Adipose tissue (tissue), 3 donors: ENCODE data around the gene PEX11A. TPM values are rescaled to one million over a fixed set of nuclear protein-coding genes. Genes with fewer than 3 reads are reported as not detected.
"Not testable (repeated sequence)": the region's sequence is repeated elsewhere in the genome, so short reads cannot be mapped to it uniquely, and the experiment has no call there.

Experiments used
- H3K27ac ChIP-seq: one replicate; pipeline ENCODE4 v1.5.1; 2013; ENCODE audit warnings: low read depth, low read length
- WGBS, 3 donors: extraction: QIAGEN DNeasy Blood & Tissue Kit; methylation state at CpG; one replicate each; pipeline ENCODE4 v1.1.7; 2013; 5-methylcytosine and 5-hydroxymethylcytosine counted together
- polyA plus RNA-seq, 3 donors: library from polyadenylated mRNA; stranded (reverse); fragments of 200-250 nt; gene quantifications; one replicate each; pipeline ENCODE4 v1.2.3, GENCODE V29; 2013
- donor health status: healthy with polysubstance abuse.
- donor health status: Bipolar disorder and iron deficiency.
- donor health status: healthy.

Gene PEX11A
- 10 to 100 TPM; 11.3 to 40.4 (median 12.8) TPM for polyA plus RNA-seq

- H3K27ac ChIP-seq, result no peak within 1 kb of the TSS
- 2% methylated on average over 60 of the region's 60 CpGs for WGBS, 3 donors
Measured at GRCh38 chr15:89690276-89691218, at the start of gene PEX11A, which contains the start of gene WDR93. Gene PEX11A, minus strand, starts transcription at chr15:89690754. Its CDS starts 122 bp downstream, at chr15:89690632. Gene WDR93, plus strand, starts transcription at chr15:89690811. Its CDS starts 10,936 bp downstream, at chr15:89701747.

- H3K27ac ChIP-seq, result no peak overlapping the region
- 3 to 5% (median 3%) methylated on average over 8 of the region's 8 CpGs for WGBS, 3 donors
Measured at GRCh38 chr15:89740137-89740536, 49.6 kb upstream of the PEX11A start.

GRCh38 chr15:89735773-89736172 is 45.2 kb upstream of the PEX11A start:
- H3K27ac ChIP-seq, result no peak overlapping the region
- whole genome bisulfite sequencing, 3 donors, result 58 to 68% (median 62%) methylated on average over 4 of the region's 4 CpGs

- 52 to 65% (median 59%) methylated on average over 8 of the region's 8 CpGs for WGBS, 3 donors
- no peak overlapping the region for H3K27ac ChIP-seq
Measured at GRCh38 chr15:89732451-89733172, 42.1 kb upstream of the PEX11A start.

DNA sequence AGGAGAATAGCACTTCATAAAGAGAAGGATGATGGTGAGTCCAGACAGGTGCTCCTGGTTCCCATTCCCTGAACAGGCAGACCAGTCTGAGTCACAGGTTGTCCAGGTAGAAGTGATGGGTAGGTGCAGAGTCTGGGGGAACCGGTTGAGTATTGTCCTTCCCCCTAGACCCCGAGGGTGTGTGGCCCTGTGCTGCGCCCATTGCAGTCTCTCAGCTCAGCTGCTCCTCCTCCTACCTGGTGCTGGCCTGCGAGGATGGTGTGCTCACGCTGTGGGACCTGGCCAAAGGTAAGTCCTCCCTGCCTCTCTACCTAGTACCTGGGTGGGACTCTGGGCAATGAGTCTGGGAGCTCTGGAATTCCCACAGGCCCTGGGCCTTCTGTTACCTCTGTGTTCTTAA is 40.7 kb upstream of the PEX11A start:
- H3K27ac ChIP-seq, result no peak overlapping the region
- WGBS, 3 donors, result 91 to 100% (median 95%) methylated on average over 5 of the region's 5 CpGs

GRCh38 chr15:89728254-89728653 is 37.7 kb upstream of the PEX11A start:
- WGBS, 3 donors, result 27 to 72% (median 39%) methylated on average over 2 of the region's 2 CpGs
- no peak overlapping the region for H3K27ac ChIP-seq

- WGBS, 3 donors, result 88 to 98% (median 94%) methylated on average over 1 of the region's 1 CpG
- H3K27ac ChIP-seq, result no peak overlapping the region
Measured at GRCh38 chr15:89725064-89725463, 34.5 kb upstream of the PEX11A start.

DNA sequence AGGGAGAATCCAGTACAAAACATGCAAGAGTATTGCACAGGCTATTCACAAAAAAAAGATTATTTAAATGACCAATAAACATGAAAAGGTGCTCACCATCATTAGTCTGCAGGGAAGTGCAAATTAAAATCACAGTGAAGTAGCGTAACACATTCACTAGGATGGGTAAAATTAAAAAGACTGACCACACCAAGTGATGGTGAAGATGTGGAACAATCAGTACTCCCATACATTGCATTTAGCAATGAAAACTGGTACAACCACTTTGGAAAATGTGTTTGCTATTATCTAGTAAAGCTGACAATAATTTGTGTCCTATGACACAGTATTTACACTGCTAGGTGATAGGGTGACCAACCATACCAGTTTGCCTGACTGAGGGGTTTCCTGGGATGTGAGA is 34.1 kb upstream of the PEX11A start:
- WGBS, 3 donors, result 97 to 98% (median 98%) methylated on average over 1 of the region's 1 CpG
- no peak overlapping the region for H3K27ac ChIP-seq

- H3K27ac ChIP-seq, result no peak overlapping the region
- 59 to 91% (median 62%) methylated on average over 3 of the region's 3 CpGs for WGBS, 3 donors
Measured at GRCh38 chr15:89723031-89723430, 32.5 kb upstream of the PEX11A start.

- H3K27ac ChIP-seq, result no peak overlapping the region
Measured at GRCh38 chr15:89714775-89715174, 24.2 kb upstream of the PEX11A start.

DNA sequence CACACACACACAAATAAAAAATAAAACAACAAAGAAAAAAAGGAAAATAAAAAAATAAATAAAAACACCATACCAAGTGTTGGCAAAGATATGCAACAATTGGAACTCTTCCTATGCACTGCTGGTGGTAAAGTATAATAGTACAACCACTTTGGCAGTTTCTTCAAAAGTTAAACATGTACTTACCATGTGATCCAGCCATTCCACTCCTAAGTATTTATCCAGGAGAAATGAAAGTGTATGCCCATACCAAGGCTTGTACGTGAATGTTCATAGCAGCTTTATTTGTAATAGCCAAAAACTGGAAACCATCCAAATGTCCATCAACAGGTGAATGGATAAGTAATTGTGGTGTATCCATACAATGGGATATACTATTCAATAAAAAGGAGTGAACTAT is 17.0 kb upstream of the PEX11A start:
- H3K27ac ChIP-seq, result no peak overlapping the region
- 18 to 68% (median 68%) methylated on average over 1 of the region's 1 CpG for WGBS, 3 donors

More at GRCh38 chr15:89714775-89715174, 24.2 kb upstream of the PEX11A start:
- WGBS, 3 donors, result 47 to 76% (median 61%) methylated on average over 2 of the region's 2 CpGs

DNA sequence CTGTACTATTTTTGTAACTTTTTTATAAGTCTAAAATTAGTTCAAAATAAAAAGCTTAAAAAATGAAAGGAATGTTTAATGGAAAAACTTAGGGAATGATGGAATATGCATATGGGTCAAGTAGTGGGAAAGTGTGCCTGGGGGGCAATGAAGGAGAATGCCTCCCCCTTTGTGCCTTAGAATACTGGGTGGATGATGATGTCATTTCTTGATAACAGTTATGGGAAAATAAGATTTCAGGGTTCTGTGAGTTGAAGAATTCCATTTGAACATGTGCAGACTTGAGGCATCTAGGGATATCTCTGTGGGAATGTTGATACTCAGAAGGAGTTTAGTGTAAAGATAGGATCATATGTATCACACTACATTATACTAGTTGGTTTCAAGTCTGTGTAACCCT is 13.9 kb upstream of the PEX11A start:
- H3K27ac ChIP-seq, result no peak overlapping the region

GRCh38 chr15:89695198-89695597 is 4.6 kb upstream of the PEX11A start:
- H3K27ac ChIP-seq, result no peak overlapping the region
- 88 to 100% (median 92%) methylated on average over 1 of the region's 1 CpG for WGBS, 3 donors

DNA sequence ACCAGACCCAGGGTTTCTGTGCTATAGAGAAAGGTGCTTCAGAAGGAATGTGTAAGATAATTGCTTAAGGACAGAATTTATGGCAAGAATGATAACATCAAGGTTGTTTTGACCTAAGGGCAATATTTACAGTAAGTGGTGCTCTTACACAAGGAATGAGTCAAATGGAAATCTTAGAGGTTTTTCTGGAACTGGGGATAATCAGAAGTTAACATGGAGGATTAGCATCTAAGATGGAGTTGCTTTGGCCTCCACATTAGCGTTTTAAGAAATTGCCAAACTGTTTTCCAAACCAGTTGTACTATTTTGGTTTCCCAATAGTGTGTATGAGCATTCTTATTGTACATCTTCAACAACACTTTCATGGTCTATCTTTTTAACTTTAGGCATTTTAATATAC is 3.1 kb upstream of the PEX11A start:
- H3K27ac ChIP-seq, result no peak overlapping the region
- WGBS, 3 donors, result 82 to 93% (median 83%) methylated on average over 1 of the region's 1 CpG

GRCh38 chr15:89693091-89693490 is 2.5 kb upstream of the PEX11A start:
- no peak overlapping the region for H3K27ac ChIP-seq
- WGBS, 3 donors, result 31 to 76% (median 67%) methylated on average over 2 of the region's 2 CpGs

- not testable (repeated sequence) for H3K27ac ChIP-seq
- 45 to 63% (median 57%) methylated on average over 15 of the region's 15 CpGs for WGBS, 3 donors
Measured at GRCh38 chr15:89689930-89690275, 651 bp downstream of the PEX11A start.

- H3K27ac ChIP-seq, result no peak overlapping the region
Measured at GRCh38 chr15:89686522-89686921, 4.0 kb downstream of the PEX11A start.

GRCh38 chr15:89685995-89686394 is 4.6 kb downstream of the PEX11A start:
- 65 to 79% (median 71%) methylated on average over 2 of the region's 2 CpGs for WGBS, 3 donors
- H3K27ac ChIP-seq, result no peak overlapping the region

GRCh38 chr15:89681146-89681545 is 9.4 kb downstream of the PEX11A start:
- WGBS, 3 donors, result 63 to 96% (median 79%) methylated on average over 2 of the region's 2 CpGs

More at GRCh38 chr15:89681146-89681545, 9.4 kb downstream of the PEX11A start:
- H3K27ac ChIP-seq, result no peak overlapping the region
